ENCODE results near the gene TUBA1A.
A peak's percentile ranks its signal among the peaks of the same experiment; 100 is the strongest.
"Not testable (repeated sequence)": the region's sequence is repeated elsewhere in the genome, so short reads cannot be mapped to it uniquely, and the experiment has no call there.

TUBA1A gene

GRCh38 chr12:49188916-49189367, at the start of gene TUBA1A:
TUBA1A (minus strand) TSS chr12:49189080; CDS start chr12:49188979, 101 bp downstream.
- peak; percentile 100 for DNase-seq

- DNase-seq, result no peak
These were observed 47.5 kb upstream of the TUBA1A start for GRCh38 chr12:49236423-49236822.

GRCh38 chr12:49233842-49234526, 45.1 kb upstream of the TUBA1A start:
- DNase-seq, result peak; percentile 72

GRCh38 chr12:49232940-49233841, 44.3 kb upstream of the TUBA1A start:
- DNase-seq, result peak; percentile 95

DNA sequence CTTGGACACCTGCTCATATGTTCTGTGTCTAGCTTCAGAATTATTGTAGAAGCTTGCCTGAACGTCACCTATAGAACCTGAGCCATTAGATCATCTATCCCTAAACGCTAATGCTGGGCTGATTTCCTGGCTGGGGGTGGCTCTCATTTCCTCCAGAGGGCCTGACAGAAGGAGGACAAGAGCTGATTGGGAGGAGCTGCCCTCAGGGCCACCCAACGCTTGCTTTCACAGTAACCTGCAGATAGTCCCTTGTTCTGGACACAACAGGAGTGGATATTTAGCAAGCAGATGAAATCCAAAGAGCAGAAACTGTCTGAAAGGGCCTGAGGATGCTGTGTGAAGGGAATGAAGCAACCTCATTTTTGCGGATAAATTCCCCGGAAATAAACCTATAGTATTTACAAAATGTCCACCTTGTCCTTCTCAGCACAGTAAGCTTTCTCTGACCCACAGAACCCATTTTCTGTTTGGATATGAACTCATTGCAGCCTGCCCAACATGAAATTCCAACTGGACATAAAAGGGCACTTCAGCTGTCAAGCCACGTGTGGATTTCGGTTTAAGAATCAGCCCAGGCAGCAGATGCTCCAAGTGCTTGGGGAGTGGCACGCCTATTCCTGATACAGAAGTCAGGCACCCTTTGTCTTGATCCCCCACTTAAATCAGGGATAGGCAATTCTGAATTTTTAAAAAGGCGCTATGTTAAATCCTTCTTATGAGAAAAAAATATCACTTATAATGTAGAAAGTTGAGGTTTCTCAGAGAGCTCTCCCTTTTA, 43.2 kb upstream of the TUBA1A start:
- DNase-seq, result peak; percentile 93

- no peak for DNase-seq
These were observed 41.9 kb upstream of the TUBA1A start for GRCh38 chr12:49230805-49231194.

DNA sequence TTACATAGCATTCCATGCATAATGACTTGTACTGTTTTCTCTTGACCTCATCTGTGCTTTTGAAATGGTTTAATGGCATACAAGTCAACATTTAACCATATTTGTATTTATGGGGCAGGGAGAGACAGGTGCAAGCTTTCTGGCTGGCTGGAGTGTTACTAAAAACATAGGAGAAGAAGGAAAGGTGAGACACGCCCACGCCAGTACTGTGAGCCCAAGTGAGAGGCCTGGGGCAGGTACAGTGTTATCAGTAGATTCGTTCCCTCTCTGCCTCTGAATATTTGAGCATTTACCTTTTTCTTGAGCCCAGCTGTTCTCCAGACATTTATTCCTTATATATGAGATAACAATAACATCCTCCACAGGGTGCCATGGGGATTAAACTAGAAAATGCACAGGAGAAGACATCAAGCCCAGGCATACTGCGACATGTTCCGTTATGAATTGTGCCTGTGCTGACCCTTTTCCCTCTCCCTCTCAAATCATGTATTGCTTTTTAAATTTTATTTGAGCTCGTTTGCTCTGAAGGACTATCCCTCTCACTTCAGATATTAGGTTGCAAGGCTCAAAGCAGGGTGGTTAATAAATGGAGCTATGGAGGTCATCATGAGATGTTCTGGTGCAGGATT, 41.4 kb upstream of the TUBA1A start:
- DNase-seq, result no peak

DNA sequence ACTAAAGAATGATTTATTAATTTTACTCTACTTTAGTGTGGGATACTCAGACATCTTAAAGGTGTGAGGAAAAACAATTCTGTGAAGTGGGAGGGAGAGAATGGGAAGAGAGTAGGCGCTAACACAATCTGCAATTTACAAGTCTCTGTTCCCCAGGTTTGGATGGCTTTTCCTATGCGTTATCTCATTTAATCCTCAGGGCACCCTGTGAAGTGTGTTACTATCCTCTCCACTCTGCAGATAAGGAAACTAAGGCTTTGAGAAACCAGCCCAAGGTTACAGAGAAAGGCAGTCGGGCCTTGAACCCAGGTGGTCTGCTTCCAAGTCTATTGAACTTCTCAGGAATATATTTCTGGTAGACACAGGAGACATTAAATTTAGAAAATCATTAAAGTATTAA, 39.8 kb upstream of the TUBA1A start:
- DNase-seq, result peak; percentile 50

DNA sequence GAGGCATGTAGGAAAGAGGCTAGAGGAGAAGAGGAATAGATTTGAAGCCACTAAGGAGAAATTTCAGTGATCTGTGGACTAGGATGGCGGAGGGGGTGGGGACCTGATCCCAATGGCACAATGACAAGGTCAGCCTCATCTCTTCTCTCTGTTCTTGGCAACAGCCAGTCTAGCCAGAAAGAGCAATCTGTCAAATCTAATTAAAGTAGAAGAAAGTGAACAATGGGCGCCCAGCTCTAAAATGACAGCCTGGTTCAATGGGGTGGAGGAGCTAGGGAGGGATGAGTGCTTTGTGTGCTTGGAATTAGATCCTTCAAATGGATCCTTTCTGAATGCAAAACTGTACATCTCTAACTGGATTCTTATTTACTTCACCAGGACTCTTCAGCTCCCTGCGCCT, 38.8 kb upstream of the TUBA1A start:
- peak; percentile 95 for DNase-seq

DNA sequence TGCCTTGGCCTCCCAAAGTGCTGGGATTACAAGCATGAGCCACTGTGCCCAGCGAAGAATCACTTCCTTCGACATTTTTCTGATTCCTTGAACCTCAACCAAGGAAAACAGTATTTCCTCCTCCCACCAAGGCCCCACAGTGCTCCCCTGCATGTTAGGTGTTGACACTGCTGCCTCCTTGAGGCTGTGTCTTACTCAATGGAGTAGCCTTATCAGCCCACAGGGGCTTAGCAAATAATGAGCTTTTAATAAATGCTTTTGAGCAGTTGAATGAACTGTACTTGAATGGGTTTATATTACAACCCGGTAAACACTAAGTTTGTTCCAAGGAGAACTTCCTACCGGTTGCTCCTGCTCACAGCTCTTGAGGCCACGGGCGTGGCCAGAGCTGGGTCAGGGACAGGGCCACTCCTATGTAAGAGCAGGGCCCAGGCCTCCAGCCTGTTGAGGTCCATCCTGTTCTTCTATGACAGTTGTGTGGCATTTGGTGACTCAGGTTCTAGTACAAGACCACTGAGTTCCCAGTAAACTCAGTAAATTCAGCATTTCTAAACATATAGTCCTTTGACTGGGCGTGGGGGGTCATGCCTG, 36.8 kb upstream of the TUBA1A start:
- peak; percentile 89 for DNase-seq

GRCh38 chr12:49223590-49224369, 34.9 kb upstream of the TUBA1A start:
- peak; percentile 98 for DNase-seq

DNA sequence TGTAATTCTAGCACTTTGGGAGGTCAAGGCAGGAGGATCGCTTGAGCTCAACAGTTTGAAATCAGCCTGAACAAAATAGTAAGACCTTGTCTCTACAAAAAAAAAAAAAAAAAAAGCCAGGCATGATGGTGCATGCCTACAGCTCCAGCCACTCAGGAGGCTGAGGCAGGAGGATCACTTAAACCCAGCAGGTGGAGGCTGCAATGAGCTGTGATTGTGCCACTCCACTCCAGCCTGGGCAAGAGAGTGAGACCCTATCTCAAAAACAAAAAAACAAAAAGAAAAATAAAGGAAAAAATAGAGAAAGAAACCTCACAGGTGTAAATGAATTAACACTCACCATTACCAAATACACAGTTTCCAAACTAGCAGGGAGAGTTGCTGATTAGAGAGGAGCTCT, 34.2 kb upstream of the TUBA1A start:
- DNase-seq, result no peak

DNA sequence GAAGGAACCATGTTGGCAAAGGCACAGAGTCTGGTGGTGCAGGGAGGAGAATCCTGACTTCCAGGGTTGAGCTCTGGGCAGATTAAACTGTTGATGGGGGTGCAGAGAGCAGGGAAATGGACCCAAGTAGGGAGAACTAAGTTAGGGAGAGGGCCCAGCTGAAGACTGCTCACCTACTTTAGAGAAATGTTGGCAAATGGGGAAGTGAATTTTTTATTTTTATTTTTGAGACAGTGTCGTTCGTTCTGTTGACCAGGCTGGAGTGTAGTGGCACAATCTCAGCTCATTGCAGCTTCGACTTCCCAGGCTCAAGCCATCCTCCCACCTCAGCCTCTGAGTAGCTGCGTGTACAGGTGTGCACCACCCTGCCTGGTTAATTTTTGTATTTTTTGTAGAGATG, 32.1 kb upstream of the TUBA1A start:
- no peak for DNase-seq

- DNase-seq, result peak; percentile 33
These were observed 30.6 kb upstream of the TUBA1A start for GRCh38 chr12:49219417-49220026.

DNA sequence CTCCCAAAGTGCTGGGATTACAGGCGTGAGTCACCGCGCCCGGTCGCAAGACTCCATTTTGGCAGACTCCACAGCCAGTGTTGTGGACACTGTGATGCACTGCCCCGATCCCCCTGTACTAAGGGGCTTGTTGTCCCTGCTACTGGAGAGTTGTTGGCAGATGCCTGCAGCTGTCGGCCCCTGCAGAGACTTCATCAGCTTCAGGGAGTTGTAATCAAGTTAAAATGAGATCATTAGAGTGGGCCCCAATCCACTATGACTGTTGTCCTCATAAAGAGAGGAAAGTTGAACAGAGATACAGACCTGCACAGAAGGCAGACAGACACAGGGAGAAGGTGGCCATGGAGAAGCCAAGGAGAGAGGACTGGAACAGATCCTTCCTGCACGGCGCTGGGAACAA, 23.7 kb upstream of the TUBA1A start:
- peak; percentile 84 for DNase-seq

DNA sequence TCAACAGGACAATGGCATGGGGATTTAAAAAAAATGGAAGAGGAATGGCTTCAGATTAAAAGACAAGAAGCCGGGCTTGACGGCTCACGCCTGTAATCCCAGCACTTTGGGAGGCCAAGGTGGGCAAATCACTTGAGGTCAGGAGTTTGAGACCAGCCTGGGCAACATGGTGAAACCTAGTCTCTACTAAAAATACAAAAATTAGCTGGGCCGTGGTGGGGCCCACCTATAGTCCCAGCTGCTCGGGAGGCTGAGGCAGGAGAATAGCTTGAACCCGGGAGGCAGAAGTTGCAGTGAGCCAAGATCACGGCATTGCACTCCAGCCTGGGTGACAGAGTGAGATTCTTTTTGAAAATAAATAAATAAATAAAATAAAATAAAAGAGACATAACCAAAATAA, 21.8 kb upstream of the TUBA1A start:
- DNase-seq, result not testable (repeated sequence)

- DNase-seq, result peak; percentile 49
These were observed 19.8 kb upstream of the TUBA1A start for GRCh38 chr12:49208676-49209075.

GRCh38 chr12:49208146-49208545, 19.3 kb upstream of the TUBA1A start:
- no peak for DNase-seq

GRCh38 chr12:49206389-49206788, 17.5 kb upstream of the TUBA1A start:
- no peak for DNase-seq

- peak; percentile 30 for DNase-seq
These were observed 12.9 kb upstream of the TUBA1A start for GRCh38 chr12:49201595-49202295.

All from NCI-H82 (cell line).